Testis (tissue), 3 donors: Measurements from ENCODE around the gene CASR. TPM values are rescaled to one million over a fixed set of nuclear protein-coding genes. Genes with fewer than 3 reads are reported as not detected.

ENCODE experiments used
- DNase-seq: peaks from one replicate; pipeline ENCODE4 v3.0.0-alpha.2; 2019
- H3K27ac ChIP-seq, 2 donors: fragments of 200-600 bp; sonication (generic); one replicate each; pipeline ENCODE4 v1.5.1; 2019
- H3K27me3 ChIP-seq: fragments of 200-600 bp; sonication (generic); one replicate; pipeline ENCODE4 v1.5.1; 2019
- H3K36me3 ChIP-seq: fragments of 200-600 bp; sonication (generic); one replicate; pipeline ENCODE4 v1.5.1; 2017; ENCODE audit warnings: low read depth; ENCODE audit errors: missing control alignments
- H3K4me1 ChIP-seq: fragments of 200-600 bp; sonication (generic); one replicate; pipeline ENCODE4 v1.5.1; 2019
- H3K4me3 ChIP-seq, 2 donors: fragments of 200-600 bp; sonication (generic); one replicate each; pipeline ENCODE4 v1.5.1; 2017 to 2019
- H3K9me3 ChIP-seq: fragments of 200-600 bp; sonication (generic); one replicate; pipeline ENCODE4 v1.5.1; 2017
- CTCF ChIP-seq, 3 experiments: fragments of 450-650 bp in 2 of 3; fragments of 200-600 bp in 1 of 3; sonication (generic) in 1 of 3; IDR thresholded peaks; one replicate each; pipeline ENCODE4 v1.5.1; 2016 to 2019; ENCODE audit warnings: antibody characterized with exemption in 3 of 3, mild to moderate bottlenecking in 2 of 3, moderate library complexity in 1 of 3
- POLR2A ChIP-seq: fragments of 450-650 bp; IDR thresholded peaks from one replicate; pipeline ENCODE4 v1.6.1; 2017; ENCODE audit warnings: antibody characterized with exemption, mild to moderate bottlenecking, moderate library complexity
- WGBS, 2 donors: methylation state at CpG; one replicate each; pipeline ENCODE4 v1.1.5; 2018; 5-methylcytosine and 5-hydroxymethylcytosine counted together
- intact Hi-C: fragments of 100-400 bp; cut with DNase I; formaldehyde crosslinking; loops from one replicate; pipeline ENCODE4 v1.15.1; 2023; ENCODE audit warnings: low total_unique reads
- polyA plus RNA-seq: library from polyadenylated mRNA; stranded (reverse); fragments of 350-450 nt; fragmentation: Illumina TruSeq; extraction: RNeasy Lipid Tissue Mini Kit (QIAGEN cat#74804); gene quantifications from one replicate; pipeline ENCODE4 v1.2.3, GENCODE V29; 2014; ENCODE audit warnings: low read depth, low replicate concordance; ENCODE audit not compliant: insufficient read depth
- total RNA-seq, 2 donors: library from RNA; depleted of rRNA; stranded (reverse); fragments of >200 nt; gene quantifications; one replicate each; pipeline ENCODE4 v1.2.3, GENCODE V29; 2016

The CASR gene
- total and polyA plus RNA-seq, 3 donors from 2014 or later = 0.30 to 1.4 (median 1.2) TPM

DNA sequence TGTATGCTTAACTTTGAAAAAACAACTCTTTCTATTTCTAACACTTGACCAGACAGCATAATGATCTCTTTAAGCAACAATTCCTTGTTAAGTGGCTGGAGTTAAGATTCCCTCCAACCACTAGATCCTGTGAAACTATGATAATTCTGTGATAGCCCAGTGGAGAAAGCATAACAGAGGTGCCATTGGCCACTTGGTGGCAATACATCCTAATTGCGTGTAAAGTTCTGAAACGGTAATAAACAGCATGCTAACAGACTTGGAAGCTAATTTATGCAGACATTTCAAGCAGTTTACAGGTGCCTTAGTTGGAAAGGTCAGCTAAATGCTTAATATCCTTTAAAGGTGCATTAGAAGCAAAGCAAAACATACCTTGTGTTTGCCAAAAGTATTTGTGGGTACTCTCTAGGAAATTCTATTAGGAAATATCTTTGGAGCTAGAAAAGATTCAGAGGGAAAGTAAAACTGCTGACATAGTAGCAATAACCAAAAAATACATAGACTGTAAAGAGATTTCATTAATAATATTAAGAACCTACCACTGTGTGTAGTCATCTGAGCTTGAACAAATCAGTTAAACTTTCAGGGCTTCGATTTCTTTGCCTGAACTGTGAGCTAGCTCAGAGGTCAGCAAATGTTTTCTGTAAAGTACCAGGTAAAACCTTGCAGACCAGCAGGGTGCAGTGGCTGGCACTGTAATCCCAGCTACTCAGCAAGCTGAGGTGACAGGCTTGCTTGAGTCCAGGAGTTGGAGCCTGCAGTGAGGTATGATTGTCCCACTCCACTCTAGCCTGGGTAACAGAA is 122.6 kb downstream of the CASR start:
- intact Hi-C loops = no loop called here
- Histone ChIP-seq H3K36me3 (no peaks in the 10 kb centered on the region), H3K27ac (no peak overlapping the region), H3K4me1 (no peaks in the 10 kb centered on the region), H3K27me3 (no peaks in the 10 kb centered on the region), H3K9me3 (no peaks in the 10 kb centered on the region), H3K4me3 (no peak overlapping the region)
- 40 to 44% methylated on average over 3 of the region's 3 CpGs for WGBS, 2 donors
- DNase-seq = no peak
- TF ChIP-seq POLR2A (no peak), CTCF (IDR thresholded peaks at IDR 0.05) (no peak)

- Histone ChIP-seq H3K9me3 (no peaks in the 10 kb centered on the region), H3K36me3 (no peaks in the 10 kb centered on the region), H3K27ac (no peak overlapping the region), H3K4me1 (no peaks in the 10 kb centered on the region), H3K27me3 (no peaks in the 10 kb centered on the region), H3K4me3 (no peak overlapping the region)
- 61 to 65% methylated on average over 2 of the region's 2 CpGs for WGBS, 2 donors
- intact Hi-C loops = no loop called here
- DNase-seq = no peak
- no peak for TF ChIP-seq POLR2A
- TF ChIP-seq CTCF (IDR thresholded peaks at IDR 0.05) = no peak
These were observed 123.1 kb downstream of the CASR start for GRCh38 chr3:122306622-122306953.

GRCh38 chr3:122307094-122307687 is 123.7 kb downstream of the CASR start:
- no peaks in the 10 kb centered on the region for H3K9me3 ChIP-seq
- no peaks in the 10 kb centered on the region for H3K27me3 ChIP-seq
- no peak for DNase-seq
- H3K4me3 ChIP-seq = no peak overlapping the region
- WGBS, 2 donors = 79 to 80% methylated on average over 4 of the region's 4 CpGs
- H3K27ac ChIP-seq = no peak overlapping the region
- H3K36me3 ChIP-seq = no peaks in the 10 kb centered on the region
- H3K4me1 ChIP-seq = no peaks in the 10 kb centered on the region
- TF ChIP-seq POLR2A (no peak), CTCF (IDR thresholded peaks at IDR 0.05) (no peak)
- intact Hi-C loops = no loop called here

GRCh38 chr3:122307976-122308375 is 124.5 kb downstream of the CASR start:
- no peak overlapping the region for H3K27ac ChIP-seq
- no peak overlapping the region for H3K4me3 ChIP-seq
- no peaks in the 10 kb centered on the region for H3K4me1 ChIP-seq
- H3K27me3 ChIP-seq = no peaks in the 10 kb centered on the region
- no peak for DNase-seq
- no peaks in the 10 kb centered on the region for H3K9me3 ChIP-seq
- H3K36me3 ChIP-seq = no peaks in the 10 kb centered on the region
- intact Hi-C loops = no loop called here
- TF ChIP-seq CTCF (IDR thresholded peaks at IDR 0.05) (no peak), POLR2A (no peak)

GRCh38 chr3:122310361-122310760 is 126.9 kb downstream of the CASR start:
- Histone ChIP-seq H3K27me3 (no peaks in the 10 kb centered on the region), H3K36me3 (no peaks in the 10 kb centered on the region), H3K9me3 (no peaks in the 10 kb centered on the region), H3K4me3 (no peak overlapping the region), H3K4me1 (no peaks in the 10 kb centered on the region), H3K27ac (no peak overlapping the region)
- TF ChIP-seq CTCF (IDR thresholded peaks at IDR 0.05) = no peak
- TF ChIP-seq POLR2A = no peak
- intact Hi-C loops = no loop called here
- WGBS, 2 donors = 74 to 75% methylated on average over 1 of the region's 1 CpG
- no peak for DNase-seq
